GM12878 (cell line): ENCODE data around the gene TRAF5. TPM values are rescaled to one million over a fixed set of nuclear protein-coding genes. Genes with fewer than 3 reads are reported as not detected.

ENCODE experiments used
- ATAC-seq: fragments of 200-7000 bp; cut with Tn5 transposase; 3 replicates; pipeline ENCODE4 v1.9.1; 2020; ENCODE audit warnings: mild to moderate bottlenecking, moderate library complexity
- BruUV-seq: library from RNA; stranded (reverse); fragments of 400-500 nt; replicated peaks from 2 replicates; lab custom pipeline; 2021; lab: Mats Ljungman, UMichigan
- CTCF ChIA-PET: fragments of 300-600 bp; sonication (Branson Sonifier 250); formaldehyde crosslinking; extraction: SDS; loops from one replicate; lab custom pipeline; 2021; ENCODE audit warnings: inconsistent platforms; lab: Yijun Ruan, JAX
- POLR2A ChIA-PET: fragments of 350-600 bp; formaldehyde crosslinking; extraction: SDS; loops from one replicate; lab custom pipeline; 2021; ENCODE audit warnings: inconsistent platforms; lab: Charles Lee
- RAD21 ChIA-PET: fragments of 300-600 bp; sonication (Branson Sonifier 250); formaldehyde crosslinking; loops from one replicate; lab custom pipeline; 2023; ENCODE audit warnings: antibody characterized with exemption; ENCODE audit not compliant: unreplicated experiment; lab: Charles Lee
- SMC1A ChIA-PET: fragments of 300-600 bp; sonication (Branson Sonifier 250); formaldehyde crosslinking; loops from one replicate; lab custom pipeline; 2023; ENCODE audit not compliant: unreplicated experiment, uncharacterized antibody; lab: Charles Lee
- DNase-seq: peaks from one replicate; pipeline ENCODE4 v3.0.0-alpha.2; 2011; ENCODE audit warnings: low read depth, low spot score
- FAIRE-seq: peaks from 3 replicates; lab custom pipeline; 2011; peaks lifted over from hg19 to GRCh38; lab: Jason Lieb, UNC
- H2AFZ ChIP-seq: 2 replicates; pipeline ENCODE4 v1.6.0; 2011; ENCODE audit warnings: low read depth, low read length, control low read depth; ENCODE audit not compliant: control insufficient read depth
- H3K27ac ChIP-seq: 2 replicates; pipeline ENCODE4 v1.5.1; 2011; ENCODE audit warnings: control low read depth; ENCODE audit not compliant: control insufficient read depth, insufficient read depth
- H3K27me3 ChIP-seq, 2 experiments: replicated peaks in 1 of 2; 2 replicates each; pipeline versions ENCODE4 v1.6.0 to v1.6.1; 2011; ENCODE audit warnings: low read length in 1 of 2; ENCODE audit not compliant: control insufficient read depth in 2 of 2, insufficient read depth in 2 of 2
- H3K36me3 ChIP-seq, 2 experiments: 2 replicates each; pipeline ENCODE4 v1.5.1; 2011; ENCODE audit warnings: low read length in 1 of 2; ENCODE audit not compliant: control insufficient read depth in 2 of 2, insufficient read depth in 2 of 2
- H3K4me1 ChIP-seq: 2 replicates; pipeline ENCODE4 v1.6.1; 2011; ENCODE audit warnings: mild to moderate bottlenecking, low read length, moderate library complexity, mixed read lengths; ENCODE audit not compliant: control insufficient read depth, insufficient read depth
- H3K4me2 ChIP-seq: 2 replicates; pipeline ENCODE4 v1.6.0; 2011; ENCODE audit warnings: control low read depth; ENCODE audit not compliant: control insufficient read depth, insufficient read depth
- H3K4me3 ChIP-seq: fragments of 200-600 bp; sonication (generic); 2 replicates; pipeline ENCODE4 v1.5.1; 2016
- H3K79me2 ChIP-seq: 2 replicates; pipeline ENCODE4 v1.6.0; 2011; ENCODE audit warnings: low read length; ENCODE audit not compliant: control insufficient read depth, insufficient read depth
- H3K9ac ChIP-seq: 2 replicates; pipeline ENCODE4 v1.8.0; 2011; ENCODE audit warnings: low read length, control low read depth, mixed read lengths; ENCODE audit not compliant: control insufficient read depth, insufficient read depth
- H3K9me3 ChIP-seq: replicated peaks from 3 replicates; pipeline ENCODE4 v1.5.1; 2011; ENCODE audit warnings: mild to moderate bottlenecking, low read length; ENCODE audit not compliant: control insufficient read depth, insufficient read depth
- H4K20me1 ChIP-seq: 2 replicates; pipeline ENCODE4 v1.6.0; 2011; ENCODE audit not compliant: control insufficient read depth, insufficient read depth
- BCL11A ChIP-seq: IDR thresholded peaks from 2 replicates; pipeline ENCODE4 v1.6.1; 2011; ENCODE audit warnings: low read depth, low read length
- DPF2 ChIP-seq: fragments of 450-650 bp; IDR thresholded peaks from 2 replicates; pipeline ENCODE4 v1.6.1; 2017; ENCODE audit warnings: mild to moderate bottlenecking
- HDAC6 ChIP-seq: fragments of 200-600 bp; sonication (generic); IDR thresholded peaks from one replicate; pipeline ENCODE4 v1.8.0; 2017; ENCODE audit warnings: antibody characterized with exemption; ENCODE audit not compliant: unreplicated experiment
- MEF2B ChIP-seq: fragments of 450-650 bp; IDR thresholded peaks from 2 replicates; pipeline ENCODE4 v1.6.1; 2018; ENCODE audit warnings: mild to moderate bottlenecking, moderate library complexity; ENCODE audit not compliant: partially characterized antibody, poor library complexity, severe bottlenecking
- MTA2 ChIP-seq: fragments of 450-650 bp; IDR thresholded peaks from 2 replicates; pipeline ENCODE4 v1.6.1; 2016; ENCODE audit warnings: low read depth, mild to moderate bottlenecking, moderate library complexity
- MXI1 ChIP-seq: fragments of 150-350 bp; IDR thresholded peaks from 2 replicates; pipeline ENCODE4 v1.6.1; 2011; ENCODE audit warnings: low read depth, mild to moderate bottlenecking, inconsistent platforms, low read length, improper control_type of control experiment
- PML ChIP-seq: IDR thresholded peaks from 2 replicates; pipeline ENCODE4 v1.6.1; 2012; ENCODE audit warnings: low read length, inconsistent platforms
- RBBP5 ChIP-seq: fragments of 200-600 bp; sonication (generic); conservative IDR thresholded peaks from 2 replicates; pipeline ENCODE4 v1.6.1; 2016
- SP1 ChIP-seq: IDR thresholded peaks from one replicate; pipeline ENCODE4 v1.6.1; 2011; ENCODE audit warnings: low read depth, low read length
- USF1 ChIP-seq: IDR thresholded peaks from 2 replicates; pipeline ENCODE4 v1.6.1; 2011; ENCODE audit warnings: borderline replicate concordance, low read depth, mild to moderate bottlenecking, moderate library complexity, mixed read lengths, low read length; ENCODE audit not compliant: insufficient read depth; ENCODE audit errors: extremely low read length
- ZNF384 ChIP-seq: IDR thresholded peaks from 2 replicates; pipeline ENCODE4 v1.6.1; 2012; ENCODE audit warnings: low read depth, mild to moderate bottlenecking, low read length, improper control_type of control experiment, borderline replicate concordance
- ZNF622 ChIP-seq: fragments of 450-650 bp; IDR thresholded peaks from 2 replicates; pipeline ENCODE4 v1.6.1; 2017; ENCODE audit warnings: mild to moderate bottlenecking, inconsistent platforms
- WGBS: methylation state at CpG from one replicate; pipeline ENCODE4 v1.1.6; 2016; ENCODE audit warnings: low lambda C conversion rate; ENCODE audit not compliant: insufficient replicate concordance, insufficient coverage; ENCODE audit errors: missing lambda C conversion rate; 5-methylcytosine and 5-hydroxymethylcytosine counted together
- in situ Hi-C: fragments of 300-500 bp; cut with MboI; formaldehyde crosslinking; loops from 9 replicates; pipeline ENCODE4 v1.14.3; 2018; ENCODE audit warnings: mixed read lengths
- intact Hi-C: fragments of 100-400 bp; cut with micrococcal nuclease; formaldehyde crosslinking; loops from one replicate; pipeline ENCODE4 v1.14.2; 2022; ENCODE audit not compliant: unreplicated experiment
- polyA plus RNA-seq, 11 experiments: library from polyadenylated mRNA; depleted of rRNA in 4 of 11; unstranded in 6 of 11; stranded (reverse) in 5 of 11; fragments of >200 nt; fragmentation: Nextera tagmentation in 4 of 11; fragmentation: Illumina TruSeq in 1 of 11; extraction: Ambion mirVana in 4 of 11; extraction: Trizol in 1 of 11; gene quantifications; 1 replicate in 1 of 11; 2 replicates in 10 of 11; pipeline versions ENCODE4 v1.2.1 to v1.2.3, GENCODE V29; 2011 to 2016; ENCODE audit warnings: inconsistent platforms in 2 of 11, missing spikeins in 2 of 11, low read depth in 1 of 11
- total RNA-seq, 4 experiments: library from RNA; depleted of rRNA in 3 of 4; stranded (reverse); fragments of >200 nt in 3 of 4; fragmentation: Illumina TruSeq in 1 of 4; extraction: Trizol in 1 of 4; gene quantifications; 2 replicates each; pipeline versions ENCODE4 v1.2.1 to v1.2.3, GENCODE V29; 2013 to 2021
- TF ChIP-seq, protein P1 (sequence below): IDR thresholded peaks from 2 replicates; pipeline ENCODE4 v1.6.1; 2012; ENCODE audit warnings: low read depth, low read length, improper control_type of control experiment

The TRAF5 gene
- total and polyA plus RNA-seq, 10 of the 15 experiments (the other 5 are each of a cell fraction or from before 2014, with no cell fraction given): 10.6 to 36.5 (median 26.3) TPM

DNA sequence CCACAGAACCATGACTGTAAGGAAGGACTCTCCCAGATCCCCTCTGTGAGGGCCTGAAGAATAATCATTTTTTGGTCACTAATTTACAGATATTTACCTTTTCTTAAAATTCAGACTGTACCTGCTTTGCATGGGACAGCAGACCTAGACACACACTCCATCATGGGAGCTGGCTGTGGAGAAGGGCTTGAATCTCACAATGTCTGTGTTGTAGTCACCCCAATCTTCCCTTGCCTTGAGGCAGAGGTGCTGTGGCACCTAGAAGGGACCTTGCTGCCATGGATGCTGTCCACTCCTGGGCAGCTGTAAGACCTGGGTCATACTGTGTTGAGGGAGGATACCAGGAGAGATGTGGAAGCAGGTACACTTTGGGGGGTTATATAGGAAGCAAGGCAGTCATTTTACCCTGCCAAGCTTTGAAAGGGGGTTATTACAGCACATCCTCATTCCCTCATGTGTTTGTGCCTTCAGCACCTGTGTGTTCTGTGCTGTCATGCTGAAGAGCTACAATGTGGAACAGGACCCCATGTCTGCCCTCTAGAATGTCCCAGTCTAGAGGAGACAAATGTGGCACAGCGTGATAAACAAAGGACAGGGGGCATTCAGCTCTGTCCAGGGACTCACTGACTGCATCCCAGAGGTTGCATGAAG lies 27.1 kb downstream of the TRAF5 start:
- BruUV-seq: no TSS peak
- POLR2A ChIA-PET: no interaction called here
- peak; percentile 13; the same call in 2 of the 3 replicates for ATAC-seq

GRCh38 chr1:211355873-211356272 lies 29.2 kb downstream of the TRAF5 start:
- H3K9me3 ChIP-seq: peaks cover 8% of the 10 kb centered on the region; the same call in 2 of the 3 replicates
- H3K79me2 ChIP-seq: peaks cover 4% of the 10 kb centered on the region
- FAIRE-seq (no peak), ATAC-seq (no peak), DNase-seq (no peak)
- RAD21 ChIA-PET: interaction anchor here (0.5 to 2.6 kb wide), 4 partner anchors 28 to 109 kb away, joined by 3 to 9 read pairs (median 6); no protein-coding TSS in a partner anchor
- WGBS: 98% methylated on average over 4 of the region's 4 CpGs
- H3K4me1 ChIP-seq: peaks cover 4% of the 10 kb centered on the region
- in situ Hi-C loops (no loop called here), intact Hi-C loops (no loop called here)
- no peak overlapping the region for H2AFZ ChIP-seq
- peaks cover 2% of the 10 kb centered on the region; the same call in 1 of the 2 replicates for H4K20me1 ChIP-seq
- H3K27ac ChIP-seq: no peak overlapping the region
- POLR2A ChIA-PET: no interaction called here
- SMC1A ChIA-PET: interaction anchor here (0.9 to 1.6 kb wide), 3 partner anchors 9 to 33 kb away, joined by 3 to 10 read pairs (median 3); partner anchors contain the start of gene TRAF5
- CTCF ChIA-PET: interaction anchor here (0.6 to 3.6 kb wide), 6 partner anchors 10 to 34 kb away, joined by 3 to 22 read pairs (median 6); partner anchors contain the start of gene TRAF5
- H3K9ac ChIP-seq: no peak overlapping the region
- H3K4me3 ChIP-seq: no peak overlapping the region
- BruUV-seq: no TSS peak
- H3K4me2 ChIP-seq: no peak overlapping the region
- peaks cover 19 to 32% of the 10 kb centered on the region in 2 experiments for H3K36me3 ChIP-seq
- no peaks in the 10 kb centered on the region for H3K27me3 ChIP-seq
- TF ChIP-seq RBBP5: no peak
- no peak for TF ChIP-seq HDAC6
- no peak for TF ChIP-seq DPF2
- no peak for TF ChIP-seq ZNF384
- TF ChIP-seq MEF2B: no peak
- no peak for TF ChIP-seq USF1
- TF ChIP-seq, protein P1, sequence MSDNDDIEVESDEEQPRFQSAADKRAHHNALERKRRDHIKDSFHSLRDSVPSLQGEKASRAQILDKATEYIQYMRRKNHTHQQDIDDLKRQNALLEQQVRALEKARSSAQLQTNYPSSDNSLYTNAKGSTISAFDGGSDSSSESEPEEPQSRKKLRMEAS: no peak
- no peak for TF ChIP-seq BCL11A
- no peak for TF ChIP-seq MTA2
- no peak for TF ChIP-seq MXI1
- no peak for TF ChIP-seq SP1
- no peak for TF ChIP-seq ZNF622

More for the DNA sequence above, 27.1 kb downstream of the TRAF5 start:
- no peak overlapping the region for H3K4me3 ChIP-seq
- SMC1A ChIA-PET: interaction anchor here (0.7 to 1.9 kb wide), 3 partner anchors 24 to 30 kb away, joined by 3 to 6 read pairs (median 3); no protein-coding TSS in a partner anchor
- in situ Hi-C loops (no loop called here), intact Hi-C loops (loop anchor here (1.0 kb wide), 1 partner anchor 30 kb away; no protein-coding TSS in a partner anchor)
- H3K4me1 ChIP-seq: peaks cover 4% of the 10 kb centered on the region
- RAD21 ChIA-PET: no interaction called here
- peaks cover 8% of the 10 kb centered on the region; the same call in 2 of the 3 replicates for H3K9me3 ChIP-seq
- no peak overlapping the region for H3K4me2 ChIP-seq
- H3K9ac ChIP-seq: no peak overlapping the region
- H3K79me2 ChIP-seq: peaks cover 6% of the 10 kb centered on the region
- H3K36me3 ChIP-seq: peaks cover 16 to 20% of the 10 kb centered on the region in 2 experiments
- DNase-seq (no peak), FAIRE-seq (no peak)
- no peaks in the 10 kb centered on the region for H3K27me3 ChIP-seq
- H3K27ac ChIP-seq: no peak overlapping the region
- H2AFZ ChIP-seq: no peak overlapping the region
- no peak for TF ChIP-seq PML
- CTCF ChIA-PET: interaction anchor here (0.8 to 3.6 kb wide), 4 partner anchors 13 to 30 kb away, joined by 3 to 22 read pairs (median 4); no protein-coding TSS in a partner anchor
- peaks cover 2% of the 10 kb centered on the region; the same call in 1 of the 2 replicates for H4K20me1 ChIP-seq
- WGBS: 0% methylated on average over 1 of the region's 1 CpG
